SU-DHL-6 (cell line): ENCODE data around the gene PIK3C2B.

Experiments
- H2AFZ ChIP-seq: fragments of 200-600 bp; sonication (generic); 2 replicates; pipeline ENCODE4 v1.6.1; 2014; ENCODE audit warnings: low read depth, mild to moderate bottlenecking, moderate library complexity, mixed read lengths, antibody characterized with exemption, low read length; ENCODE audit not compliant: severe bottlenecking
- H3F3A ChIP-seq: fragments of 200-600 bp; shearing (Covaris generic); 2 replicates; pipeline ENCODE4 v1.6.0; 2016; ENCODE audit warnings: antibody characterized with exemption, mild to moderate bottlenecking; ENCODE audit not compliant: insufficient read depth
- H3K27ac ChIP-seq: fragments of 200-600 bp; sonication (generic); 2 replicates; pipeline ENCODE4 v1.5.1; 2016; ENCODE audit warnings: low read depth, mild to moderate bottlenecking, low read length, moderate library complexity, mixed read lengths
- H3K27me3 ChIP-seq: fragments of 200-600 bp; sonication (generic), shearing (Covaris generic); 2 replicates; pipeline ENCODE4 v1.6.0; 2014; ENCODE audit warnings: mild to moderate bottlenecking, low read length
- H3K36me3 ChIP-seq: fragments of 200-600 bp; sonication (generic); 2 replicates; pipeline ENCODE4 v1.6.1; 2014; ENCODE audit warnings: mild to moderate bottlenecking, low read length, mixed read lengths
- H3K4me2 ChIP-seq: fragments of 300-600, 200-600 bp; shearing (Covaris generic), sonication (generic); 2 replicates; pipeline ENCODE4 v1.6.0; 2014; ENCODE audit warnings: low read length, low read depth, mild to moderate bottlenecking; ENCODE audit not compliant: poor library complexity, severe bottlenecking
- H3K4me3 ChIP-seq: fragments of 200-600 bp; sonication (generic); 2 replicates; pipeline ENCODE4 v1.5.1; 2014; ENCODE audit warnings: antibody characterized with exemption, low read length, mild to moderate bottlenecking, mixed read lengths; ENCODE audit not compliant: insufficient read depth, poor library complexity, severe bottlenecking
- H3K79me2 ChIP-seq: fragments of 200-600 bp; sonication (generic); 2 replicates; pipeline ENCODE4 v1.6.1; 2014; ENCODE audit warnings: mild to moderate bottlenecking, low read length, moderate library complexity; ENCODE audit not compliant: insufficient read depth
- H3K9ac ChIP-seq: fragments of 200-600 bp; sonication (generic); 2 replicates; pipeline ENCODE4 v1.7.0; 2014; ENCODE audit warnings: mild to moderate bottlenecking, low read length
- H3K9me2 ChIP-seq: fragments of 200-600 bp; sonication (generic); replicated peaks from 2 replicates; pipeline ENCODE4 v1.6.1; 2014; ENCODE audit warnings: low read length; ENCODE audit not compliant: insufficient read depth
- H3K9me3 ChIP-seq: fragments of 200-600 bp; sonication (generic); 2 replicates; pipeline ENCODE4 v1.6.1; 2014; ENCODE audit warnings: low read length, mixed read lengths; ENCODE audit not compliant: insufficient read depth
- H4K20me1 ChIP-seq: fragments of 200-600 bp; sonication (generic); 2 replicates; pipeline ENCODE4 v1.6.1; 2014; ENCODE audit warnings: low read depth, mild to moderate bottlenecking, antibody characterized with exemption, low read length, moderate library complexity, mixed read lengths
- EZH2phosphoT487 ChIP-seq: fragments of 200-600 bp; sonication (generic), shearing (Covaris generic); conservative IDR thresholded peaks from 2 replicates; pipeline ENCODE4 v1.6.1; 2018; ENCODE audit warnings: mild to moderate bottlenecking, antibody characterized with exemption, low read length, moderate library complexity, mixed read lengths
- TF ChIP-seq, protein P1 (sequence below): fragments of 200-600 bp; sonication (generic); IDR thresholded peaks from one replicate; pipeline ENCODE4 v1.5.1; 2017; ENCODE audit warnings: antibody characterized with exemption, mild to moderate bottlenecking, low read length, moderate library complexity; ENCODE audit not compliant: insufficient read depth, poor library complexity, severe bottlenecking

PIK3C2B gene

DNA sequence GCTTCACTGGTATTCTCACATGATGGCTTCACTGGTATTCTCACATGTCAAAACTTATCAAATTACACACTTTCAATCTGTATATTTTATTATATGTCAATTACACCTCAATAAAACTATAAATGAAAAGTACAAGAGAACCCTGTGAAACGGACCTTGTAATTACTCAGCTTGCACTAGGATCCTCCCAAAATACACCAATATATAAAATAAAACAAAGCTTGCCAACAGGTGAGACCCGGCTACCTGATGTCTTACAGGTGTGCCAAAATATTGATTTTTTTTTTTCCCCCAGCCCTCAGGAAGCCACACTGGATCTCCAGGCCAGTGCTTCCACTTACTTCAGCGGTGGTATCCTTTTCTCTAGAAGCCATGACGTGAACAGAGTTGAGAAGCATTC is 22.9 kb downstream of the PIK3C2B start:
- H3K9me3 ChIP-seq = no peaks in the 10 kb centered on the region
- no peak overlapping the region for H3K4me2 ChIP-seq
- no peak overlapping the region for H3K27ac ChIP-seq

DNA sequence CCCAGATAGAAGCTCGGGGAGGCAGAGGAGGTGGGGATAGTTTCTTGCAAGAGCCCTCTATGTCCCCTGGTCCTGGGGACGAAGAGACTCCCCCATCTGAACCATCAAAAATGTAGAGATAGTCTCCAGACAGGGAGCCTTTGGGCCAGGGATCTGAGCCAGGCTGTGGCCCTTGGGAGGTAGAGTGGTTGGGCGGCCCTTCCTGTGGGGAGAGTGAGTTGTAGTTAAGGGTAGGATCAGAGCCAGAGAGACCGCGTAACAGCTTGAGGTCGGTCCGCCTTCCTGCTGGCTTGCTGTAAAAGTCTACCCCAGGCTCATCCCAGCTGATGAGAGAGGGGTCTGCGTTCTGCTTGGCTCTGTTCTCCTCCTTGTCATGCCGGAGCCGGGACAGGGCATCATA is 25.3 kb downstream of the PIK3C2B start:
- Histone ChIP-seq H3K79me2 (no peaks in the 10 kb centered on the region), H3K4me2 (no peak overlapping the region), H3F3A (no peaks in the 10 kb centered on the region), H2AFZ (no peak overlapping the region), H3K9me3 (no peaks in the 10 kb centered on the region), H3K9me2 (no peaks in the 10 kb centered on the region), H3K27ac (no peak overlapping the region), H3K36me3 (no peaks in the 10 kb centered on the region), H3K27me3 (no peaks in the 10 kb centered on the region; the same call in 1 of the 2 replicates), H3K4me3 (no peak overlapping the region), H3K9ac (no peak overlapping the region), H4K20me1 (no peaks in the 10 kb centered on the region)
- no peak for TF ChIP-seq EZH2phosphoT487
- TF ChIP-seq, protein P1, sequence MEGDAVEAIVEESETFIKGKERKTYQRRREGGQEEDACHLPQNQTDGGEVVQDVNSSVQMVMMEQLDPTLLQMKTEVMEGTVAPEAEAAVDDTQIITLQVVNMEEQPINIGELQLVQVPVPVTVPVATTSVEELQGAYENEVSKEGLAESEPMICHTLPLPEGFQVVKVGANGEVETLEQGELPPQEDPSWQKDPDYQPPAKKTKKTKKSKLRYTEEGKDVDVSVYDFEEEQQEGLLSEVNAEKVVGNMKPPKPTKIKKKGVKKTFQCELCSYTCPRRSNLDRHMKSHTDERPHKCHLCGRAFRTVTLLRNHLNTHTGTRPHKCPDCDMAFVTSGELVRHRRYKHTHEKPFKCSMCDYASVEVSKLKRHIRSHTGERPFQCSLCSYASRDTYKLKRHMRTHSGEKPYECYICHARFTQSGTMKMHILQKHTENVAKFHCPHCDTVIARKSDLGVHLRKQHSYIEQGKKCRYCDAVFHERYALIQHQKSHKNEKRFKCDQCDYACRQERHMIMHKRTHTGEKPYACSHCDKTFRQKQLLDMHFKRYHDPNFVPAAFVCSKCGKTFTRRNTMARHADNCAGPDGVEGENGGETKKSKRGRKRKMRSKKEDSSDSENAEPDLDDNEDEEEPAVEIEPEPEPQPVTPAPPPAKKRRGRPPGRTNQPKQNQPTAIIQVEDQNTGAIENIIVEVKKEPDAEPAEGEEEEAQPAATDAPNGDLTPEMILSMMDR = no peak

More for the DNA sequence above, 22.9 kb downstream of the PIK3C2B start:
- no peaks in the 10 kb centered on the region for H3K79me2 ChIP-seq
- no peaks in the 10 kb centered on the region; the same call in 1 of the 2 replicates for H3K27me3 ChIP-seq
- H3K9ac ChIP-seq = no peak overlapping the region
- no peak overlapping the region for H2AFZ ChIP-seq
- H3K9me2 ChIP-seq = no peaks in the 10 kb centered on the region
- TF ChIP-seq, protein P1 = no peak
- TF ChIP-seq EZH2phosphoT487 = no peak
- no peak overlapping the region for H3K4me3 ChIP-seq
- no peaks in the 10 kb centered on the region for H3F3A ChIP-seq
- no peaks in the 10 kb centered on the region for H4K20me1 ChIP-seq
- H3K36me3 ChIP-seq = no peaks in the 10 kb centered on the region

GRCh38 chr1:204468766-204469302 is 25.8 kb downstream of the PIK3C2B start:
- TF ChIP-seq, protein P1 = no peak
- no peak for TF ChIP-seq EZH2phosphoT487
- Histone ChIP-seq H2AFZ (no peak overlapping the region), H3K27ac (no peak overlapping the region), H3K4me3 (no peak overlapping the region), H3K27me3 (no peaks in the 10 kb centered on the region; the same call in 1 of the 2 replicates), H3K36me3 (no peaks in the 10 kb centered on the region), H3K4me2 (no peak overlapping the region), H4K20me1 (no peaks in the 10 kb centered on the region), H3K9me3 (no peaks in the 10 kb centered on the region), H3K9me2 (no peaks in the 10 kb centered on the region), H3K9ac (no peak overlapping the region), H3F3A (no peaks in the 10 kb centered on the region), H3K79me2 (no peaks in the 10 kb centered on the region)
